Activated T-cell treated with anti-CD3 and anti-CD28 coated beads, Interleukin-2, amount 50 U/mL, for 24 hours (primary cell): Measurements from ENCODE around the gene HPD.
A peak's percentile ranks its signal among the peaks of the same experiment; 100 is the strongest.
"Not testable (repeated sequence)": the region's sequence is repeated elsewhere in the genome, so short reads cannot be mapped to it uniquely, and the experiment has no call there.

Experiments
- DNase-seq: peaks from one replicate; pipeline ENCODE4 v3.0.0-alpha.2; 2020
- H3K27ac Mint-ChIP-seq: 2 replicates; pipeline ENCODE4 v1.8.0; 2020; ENCODE audit warnings: mild to moderate bottlenecking, mixed read lengths
- H3K27me3 Mint-ChIP-seq: 2 replicates; pipeline ENCODE4 v1.8.0; 2020; ENCODE audit warnings: mixed read lengths
- H3K36me3 Mint-ChIP-seq: 2 replicates; pipeline ENCODE4 v1.8.0; 2020; ENCODE audit warnings: low read depth, mixed read lengths
- H3K4me1 Mint-ChIP-seq: 2 replicates; pipeline ENCODE4 v1.8.0; 2020; ENCODE audit warnings: low read depth, mixed read lengths
- H3K4me3 Mint-ChIP-seq: 2 replicates; pipeline ENCODE4 v1.8.0; 2020; ENCODE audit warnings: mild to moderate bottlenecking, moderate library complexity, mixed read lengths
- H3K9me3 Mint-ChIP-seq: 2 replicates; pipeline ENCODE4 v1.8.0; 2020; ENCODE audit warnings: mixed read lengths

The HPD gene

GRCh38 chr12:121795034-121795968 lies 63.4 kb downstream of the HPD start:
- Mint-ChIP-seq H3K4me1 (peaks cover 66% of the 10 kb centered on the region), H3K36me3 (peaks cover 63% of the 10 kb centered on the region), H3K27ac (peak overlapping the region; percentile 97), H3K27me3 (no peaks in the 10 kb centered on the region), H3K4me3 (peak overlapping the region; percentile 96), H3K9me3 (no peaks in the 10 kb centered on the region)
- DNase-seq: peak; percentile 91

GRCh38 chr12:121794534-121795033 lies 64.1 kb downstream of the HPD start:
- Mint-ChIP-seq H3K27me3 (no peaks in the 10 kb centered on the region), H3K4me3 (peak overlapping the region; percentile 96), H3K36me3 (peaks cover 70% of the 10 kb centered on the region), H3K9me3 (no peaks in the 10 kb centered on the region), H3K4me1 (peaks cover 73% of the 10 kb centered on the region), H3K27ac (peak overlapping the region; percentile 97)
- DNase-seq: no peak

- Mint-ChIP-seq H3K36me3 (peaks cover 70% of the 10 kb centered on the region), H3K9me3 (no peaks in the 10 kb centered on the region), H3K4me3 (peak overlapping the region; percentile 96), H3K27ac (peak overlapping the region; percentile 97), H3K27me3 (no peaks in the 10 kb centered on the region), H3K4me1 (peaks cover 75% of the 10 kb centered on the region)
- peak; percentile 99 for DNase-seq
Observed at GRCh38 chr12:121793838-121794533, 64.7 kb downstream of the HPD start.

GRCh38 chr12:121793440-121793837 lies 65.2 kb downstream of the HPD start, which contains the start of gene RHOF:
Gene RHOF (minus strand): TSS chr12:121793688. CDS start chr12:121793633, 55 bp downstream.
- peak within 1 kb of the TSS; percentile 96 for H3K4me3 Mint-ChIP-seq
- DNase-seq: no peak
- peak within 1 kb of the TSS; percentile 100 for H3K27ac Mint-ChIP-seq
- no peaks in the 10 kb centered on the region for H3K9me3 Mint-ChIP-seq
- H3K27me3 Mint-ChIP-seq: no peaks in the 10 kb centered on the region
- H3K4me1 Mint-ChIP-seq: peaks cover 75% of the 10 kb centered on the region
- H3K36me3 Mint-ChIP-seq: peaks cover 70% of the 10 kb centered on the region

- Mint-ChIP-seq H3K9me3 (no peaks in the 10 kb centered on the region), H3K27me3 (no peaks in the 10 kb centered on the region), H3K4me3 (peak overlapping the region; percentile 96), H3K27ac (peak overlapping the region; percentile 100), H3K36me3 (peaks cover 71% of the 10 kb centered on the region), H3K4me1 (peaks cover 75% of the 10 kb centered on the region)
- peak; percentile 75 for DNase-seq
Observed at GRCh38 chr12:121792607-121793439, 65.8 kb downstream of the HPD start.

GRCh38 chr12:121791671-121792551 lies 66.7 kb downstream of the HPD start:
- Mint-ChIP-seq H3K4me3 (peak overlapping the region; percentile 96), H3K4me1 (peaks cover 77% of the 10 kb centered on the region), H3K27ac (peak overlapping the region; percentile 100), H3K9me3 (no peaks in the 10 kb centered on the region), H3K36me3 (peaks cover 72% of the 10 kb centered on the region), H3K27me3 (no peaks in the 10 kb centered on the region)
- DNase-seq: no peak

GRCh38 chr12:121790785-121791184 lies 67.9 kb downstream of the HPD start:
- Mint-ChIP-seq H3K4me1 (peaks cover 79% of the 10 kb centered on the region), H3K36me3 (peaks cover 72% of the 10 kb centered on the region), H3K4me3 (peak overlapping the region; percentile 96), H3K27ac (peak overlapping the region; percentile 100)
- not testable (repeated sequence) for DNase-seq, H3K27me3 Mint-ChIP-seq, H3K9me3 Mint-ChIP-seq

- no peaks in the 10 kb centered on the region for H3K9me3 Mint-ChIP-seq
- peaks cover 78% of the 10 kb centered on the region for H3K4me1 Mint-ChIP-seq
- peak overlapping the region; percentile 100 for H3K27ac Mint-ChIP-seq
- peaks cover 71% of the 10 kb centered on the region for H3K36me3 Mint-ChIP-seq
- DNase-seq: peak; percentile 92
- no peaks in the 10 kb centered on the region for H3K27me3 Mint-ChIP-seq
- peak overlapping the region; percentile 96 for H3K4me3 Mint-ChIP-seq
Observed at GRCh38 chr12:121789800-121790728, 68.6 kb downstream of the HPD start.
